ENCODE data around the gene RNF121.

The RNF121 gene

DNA sequence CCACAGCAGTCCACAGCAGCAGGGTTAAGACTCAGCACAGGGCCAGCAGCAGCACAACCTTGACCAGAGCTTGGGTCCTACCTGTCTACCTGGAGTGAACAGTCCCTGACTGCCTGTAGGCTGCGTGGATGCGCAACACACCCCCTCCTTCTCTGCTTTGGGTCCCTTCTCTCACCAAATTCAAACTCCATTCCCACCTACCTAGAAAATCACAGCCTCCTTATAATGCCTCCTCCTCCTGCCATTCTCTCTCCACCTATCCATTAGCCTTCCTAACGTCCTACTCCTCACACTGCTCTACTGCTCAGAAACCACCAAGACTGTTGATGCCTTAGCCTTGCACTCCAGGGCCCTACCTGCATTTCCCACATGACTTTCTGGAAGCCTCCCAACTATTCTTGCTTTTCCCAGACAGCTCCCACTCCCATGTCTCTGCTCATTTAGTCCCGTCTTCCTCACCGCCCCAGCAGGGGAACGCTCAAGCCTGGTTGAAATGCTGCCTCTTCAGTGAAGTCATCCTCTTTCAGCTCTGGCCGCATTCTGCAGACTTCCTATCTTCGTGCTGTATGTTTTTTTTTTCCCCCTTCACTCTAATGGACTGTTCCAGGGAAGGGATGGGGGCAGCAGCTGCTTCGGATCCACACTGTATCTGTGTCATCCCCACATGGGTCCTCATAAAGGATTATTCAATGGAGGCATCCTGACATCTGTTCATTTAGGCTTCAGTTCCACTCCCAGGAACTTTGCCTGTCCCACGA lies 73.2 kb downstream of the RNF121 start:
- no peaks in the 10 kb centered on the region for H3K9me3 ChIP-seq (ENCODE audit: insufficient read depth, low read depth, low read length)
- H3K4me3 ChIP-seq (ENCODE audit: low read length, poor library complexity, severe bottlenecking) = no peak overlapping the region
- H3K27me3 ChIP-seq (ENCODE audit: insufficient read depth, low read length, poor library complexity, severe bottlenecking) = no peaks in the 10 kb centered on the region
- H2AFZ ChIP-seq (ENCODE audit: low read length) = no peak overlapping the region
- no peaks in the 10 kb centered on the region for H3F3A ChIP-seq (ENCODE audit: low read depth)
- no peak overlapping the region for H3K4me2 ChIP-seq (ENCODE audit: low read depth, low read length, poor library complexity, severe bottlenecking)
- TF ChIP-seq EZH2phosphoT487 (IDR thresholded peaks at IDR 0.05; ENCODE audit: borderline replicate concordance) = no peak
- TF ChIP-seq, protein P1, sequence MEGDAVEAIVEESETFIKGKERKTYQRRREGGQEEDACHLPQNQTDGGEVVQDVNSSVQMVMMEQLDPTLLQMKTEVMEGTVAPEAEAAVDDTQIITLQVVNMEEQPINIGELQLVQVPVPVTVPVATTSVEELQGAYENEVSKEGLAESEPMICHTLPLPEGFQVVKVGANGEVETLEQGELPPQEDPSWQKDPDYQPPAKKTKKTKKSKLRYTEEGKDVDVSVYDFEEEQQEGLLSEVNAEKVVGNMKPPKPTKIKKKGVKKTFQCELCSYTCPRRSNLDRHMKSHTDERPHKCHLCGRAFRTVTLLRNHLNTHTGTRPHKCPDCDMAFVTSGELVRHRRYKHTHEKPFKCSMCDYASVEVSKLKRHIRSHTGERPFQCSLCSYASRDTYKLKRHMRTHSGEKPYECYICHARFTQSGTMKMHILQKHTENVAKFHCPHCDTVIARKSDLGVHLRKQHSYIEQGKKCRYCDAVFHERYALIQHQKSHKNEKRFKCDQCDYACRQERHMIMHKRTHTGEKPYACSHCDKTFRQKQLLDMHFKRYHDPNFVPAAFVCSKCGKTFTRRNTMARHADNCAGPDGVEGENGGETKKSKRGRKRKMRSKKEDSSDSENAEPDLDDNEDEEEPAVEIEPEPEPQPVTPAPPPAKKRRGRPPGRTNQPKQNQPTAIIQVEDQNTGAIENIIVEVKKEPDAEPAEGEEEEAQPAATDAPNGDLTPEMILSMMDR (conservative IDR thresholded peaks at IDR 0.05; ENCODE audit: low read length) = no peak
- no peaks in the 10 kb centered on the region for H3K9me2 ChIP-seq (replicated peaks; ENCODE audit: low read depth, low read length)
- H3K4me1 ChIP-seq (ENCODE audit: insufficient read depth, low read length, poor library complexity, severe bottlenecking) = peaks cover 7% of the 10 kb centered on the region
- H3K9ac ChIP-seq (ENCODE audit: low read depth, low read length, poor library complexity, severe bottlenecking) = no peak overlapping the region
- no peaks in the 10 kb centered on the region for H3K79me2 ChIP-seq (ENCODE audit: insufficient read depth, low read length)
- H3K36me3 ChIP-seq (ENCODE audit: insufficient read depth, low read length) = peaks cover 66% of the 10 kb centered on the region; the same call in 1 of the 2 replicates
- no peaks in the 10 kb centered on the region for H4K20me1 ChIP-seq (ENCODE audit: insufficient read depth, low read length, poor library complexity, severe bottlenecking)

DNA sequence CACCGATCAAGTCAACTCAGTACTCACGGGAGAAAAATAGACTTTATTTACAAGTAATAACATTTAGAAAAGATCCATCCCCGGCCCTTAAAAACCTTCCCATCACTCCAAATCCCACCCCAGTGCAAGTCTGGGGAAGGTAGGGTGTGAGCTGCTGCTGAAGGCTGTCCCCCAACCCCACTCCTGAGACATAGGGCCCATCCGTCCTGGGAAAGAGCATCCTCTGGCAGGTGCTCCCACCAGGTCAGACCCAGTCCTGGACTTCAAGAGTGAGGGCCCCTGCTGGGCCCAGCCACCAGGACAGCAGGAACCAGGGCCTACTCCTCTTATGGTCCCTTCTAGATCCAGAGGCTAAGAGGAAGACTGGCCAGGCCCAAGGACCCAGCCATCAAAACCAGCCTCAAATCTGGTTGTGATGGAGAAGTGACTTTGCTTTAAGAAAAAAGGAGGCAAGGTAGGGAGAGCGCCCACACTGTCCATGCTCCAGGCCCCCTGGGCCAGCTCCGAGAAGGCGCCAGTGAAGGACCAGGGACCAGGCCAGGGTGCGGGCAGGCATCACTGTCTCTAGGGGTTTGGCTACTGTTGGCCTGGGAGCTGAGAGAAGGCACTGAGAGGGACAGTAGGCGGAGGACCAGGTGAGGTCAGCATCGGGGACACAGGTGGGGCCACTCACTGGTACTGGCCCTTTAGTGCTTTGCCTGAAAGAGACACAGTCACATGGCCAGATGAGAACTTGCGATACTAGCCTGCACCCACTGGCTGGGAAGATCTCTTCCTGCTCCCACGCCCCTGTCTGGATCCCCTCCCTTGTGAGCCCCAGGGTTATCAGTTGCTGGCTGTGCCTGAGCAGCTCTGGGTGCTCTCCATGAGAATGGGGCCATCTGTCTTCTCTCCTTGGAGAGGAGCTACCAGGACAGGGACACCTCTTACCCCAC lies 74.3 kb downstream of the RNF121 start:
- H3K4me2 ChIP-seq (ENCODE audit: low read depth, low read length, poor library complexity, severe bottlenecking) = no peak overlapping the region
- peaks cover 77% of the 10 kb centered on the region for H3K36me3 ChIP-seq (ENCODE audit: insufficient read depth, low read length)
- no peak overlapping the region for H2AFZ ChIP-seq (ENCODE audit: low read length)
- no peaks in the 10 kb centered on the region for H3F3A ChIP-seq (ENCODE audit: low read depth)
- no peaks in the 10 kb centered on the region for H3K79me2 ChIP-seq (ENCODE audit: insufficient read depth, low read length)
- H3K9me3 ChIP-seq (ENCODE audit: insufficient read depth, low read depth, low read length) = no peaks in the 10 kb centered on the region
- no peak overlapping the region for H3K9ac ChIP-seq (ENCODE audit: low read depth, low read length, poor library complexity, severe bottlenecking)
- no peaks in the 10 kb centered on the region for H4K20me1 ChIP-seq (ENCODE audit: insufficient read depth, low read length, poor library complexity, severe bottlenecking)
- H3K4me1 ChIP-seq (ENCODE audit: insufficient read depth, low read length, poor library complexity, severe bottlenecking) = peaks cover 7% of the 10 kb centered on the region
- no peaks in the 10 kb centered on the region for H3K27me3 ChIP-seq (ENCODE audit: insufficient read depth, low read length, poor library complexity, severe bottlenecking)
- H3K4me3 ChIP-seq (ENCODE audit: low read length, poor library complexity, severe bottlenecking) = no peak overlapping the region
- H3K9me2 ChIP-seq (replicated peaks; ENCODE audit: low read depth, low read length) = no peaks in the 10 kb centered on the region
- TF ChIP-seq, protein P1 (conservative IDR thresholded peaks at IDR 0.05; ENCODE audit: low read length) = no peak
- TF ChIP-seq EZH2phosphoT487 (IDR thresholded peaks at IDR 0.05; ENCODE audit: borderline replicate concordance) = no peak

DNA sequence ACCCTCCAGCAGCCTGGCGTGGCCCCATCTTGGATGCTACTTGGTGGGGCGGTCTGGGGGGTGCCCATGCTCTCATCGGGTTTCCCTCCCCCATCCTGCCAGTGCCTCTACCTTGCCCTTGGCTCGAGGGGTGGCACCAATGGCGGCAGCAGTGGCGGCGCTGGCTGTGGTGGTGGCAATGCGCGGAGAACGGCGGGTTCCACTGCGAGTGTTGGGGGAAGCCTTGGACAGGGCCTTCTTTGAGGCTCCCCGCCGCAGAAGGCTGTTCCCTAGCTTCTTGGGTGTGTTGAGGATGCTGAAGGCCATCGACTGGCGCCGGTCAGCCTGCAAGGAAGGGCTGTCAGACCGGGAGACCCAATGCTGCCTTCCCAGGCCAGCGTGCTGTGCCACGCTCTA lies 74.9 kb downstream of the RNF121 start:
- Histone ChIP-seq H3K36me3 (ENCODE audit: insufficient read depth, low read length) (peaks cover 83% of the 10 kb centered on the region), H3K9me2 (replicated peaks; ENCODE audit: low read depth, low read length) (no peaks in the 10 kb centered on the region), H3K4me2 (ENCODE audit: low read depth, low read length, poor library complexity, severe bottlenecking) (no peak overlapping the region), H3K4me3 (ENCODE audit: low read length, poor library complexity, severe bottlenecking) (no peak overlapping the region), H3K9me3 (ENCODE audit: insufficient read depth, low read depth, low read length) (no peaks in the 10 kb centered on the region), H3K9ac (ENCODE audit: low read depth, low read length, poor library complexity, severe bottlenecking) (no peak overlapping the region), H3K27me3 (ENCODE audit: insufficient read depth, low read length, poor library complexity, severe bottlenecking) (no peaks in the 10 kb centered on the region), H2AFZ (ENCODE audit: low read length) (no peak overlapping the region), H3K79me2 (ENCODE audit: insufficient read depth, low read length) (no peaks in the 10 kb centered on the region), H4K20me1 (ENCODE audit: insufficient read depth, low read length, poor library complexity, severe bottlenecking) (no peaks in the 10 kb centered on the region), H3K4me1 (ENCODE audit: insufficient read depth, low read length, poor library complexity, severe bottlenecking) (peaks cover 3% of the 10 kb centered on the region), H3F3A (ENCODE audit: low read depth) (no peaks in the 10 kb centered on the region)
- TF ChIP-seq, protein P1 (conservative IDR thresholded peaks at IDR 0.05; ENCODE audit: low read length) = no peak
- no peak for TF ChIP-seq EZH2phosphoT487 (IDR thresholded peaks at IDR 0.05; ENCODE audit: borderline replicate concordance)
